Renal cortex interstitium (tissue), 11 donors: Measurements from ENCODE around the gene FAM219A. TPM values are rescaled to one million over a fixed set of nuclear protein-coding genes. Genes with fewer than 3 reads are reported as not detected.

ENCODE experiments used
- DNase-seq, 11 donors: peaks; one replicate each; pipeline ENCODE4 v3.0.0-alpha.2; 2013; ENCODE audit warnings: low read depth in 9 of 11, low spot score in 4 of 11; ENCODE audit errors: extremely low read depth in 1 of 11
- polyA plus RNA-seq, 3 donors: library from polyadenylated mRNA; unstranded; fragments of 120-200 nt; gene quantifications; one replicate each; pipeline ENCODE4 v1.2.1, GENCODE V29; 2013; ENCODE audit not compliant: insufficient read length in 3 of 3

The FAM219A gene
- polyA plus RNA-seq, 3 donors = 12.0 to 16.0 (median 13.1) TPM

DNA sequence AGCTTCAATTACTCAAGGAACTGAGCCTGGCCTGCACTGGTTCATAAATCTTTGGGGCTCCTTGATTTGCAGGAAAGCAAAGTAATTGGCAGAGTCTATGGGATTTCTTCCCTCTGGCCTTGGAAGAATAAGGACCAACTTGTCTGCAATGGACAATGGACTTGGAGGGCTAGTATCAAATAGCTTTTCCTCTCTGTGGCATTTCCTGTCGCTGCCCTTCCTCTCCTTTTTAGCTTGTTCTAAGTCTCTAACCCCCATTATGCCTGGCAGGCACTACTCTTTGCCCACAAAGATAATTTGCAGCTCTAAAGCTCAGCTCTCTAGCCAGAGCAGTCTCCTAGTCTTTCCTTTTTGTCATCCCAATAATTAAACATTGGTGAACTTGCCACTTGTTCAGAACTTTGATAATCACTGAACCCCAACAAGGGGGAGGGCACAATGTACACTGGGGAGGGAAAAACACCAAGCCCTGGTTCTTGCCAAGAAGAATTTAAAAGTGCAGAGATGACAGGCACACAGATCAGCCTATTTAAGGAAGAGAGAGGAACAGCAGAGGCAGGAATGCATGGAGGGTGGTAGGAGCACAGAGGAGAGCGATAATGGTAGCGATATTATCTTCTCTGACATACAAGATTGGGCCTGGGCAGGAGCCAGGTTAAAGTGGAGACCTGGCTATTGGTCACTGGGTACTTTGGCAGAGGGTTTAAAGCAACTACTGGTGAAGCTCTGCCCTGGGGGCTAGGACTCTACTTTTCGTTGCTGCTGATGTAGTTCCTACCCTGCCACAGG lies 38.5 kb downstream of the FAM219A start:
- DNase-seq = no peak

- no peak for DNase-seq
Measured at GRCh38 chr9:34417734-34418133, 40.6 kb downstream of the FAM219A start.

DNA sequence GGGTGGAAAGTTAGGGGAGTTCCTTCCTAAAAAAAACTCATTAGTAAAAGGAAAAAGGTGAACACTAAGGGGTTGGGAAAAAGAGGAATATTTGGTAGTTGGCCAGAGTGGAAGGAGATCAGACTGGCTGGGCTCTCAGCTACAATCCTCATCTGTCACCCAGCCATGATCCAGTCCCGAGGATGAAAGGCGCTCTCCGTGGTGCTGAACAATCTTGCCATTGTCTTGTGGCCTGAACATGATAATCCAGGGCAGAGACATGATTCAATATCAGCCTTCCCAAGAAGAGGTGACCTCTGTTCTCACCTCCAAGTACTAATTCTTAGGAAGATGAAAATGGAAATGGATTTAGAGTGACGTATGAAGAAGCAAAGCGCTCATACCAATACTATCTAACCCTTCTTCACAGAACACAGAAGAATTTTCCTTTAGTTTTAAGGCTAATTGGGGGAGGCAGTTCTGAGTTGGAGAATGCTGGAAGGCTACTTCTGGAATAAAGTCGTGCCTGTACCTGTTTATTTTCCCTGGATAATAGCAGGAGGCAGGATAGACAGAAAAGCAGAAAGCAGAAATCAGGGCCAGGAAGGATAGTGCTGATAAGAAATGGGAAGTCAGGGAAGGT lies 45.0 kb downstream of the FAM219A start:
- peak; percentile 44 to 79 (median 68) for DNase-seq

DNA sequence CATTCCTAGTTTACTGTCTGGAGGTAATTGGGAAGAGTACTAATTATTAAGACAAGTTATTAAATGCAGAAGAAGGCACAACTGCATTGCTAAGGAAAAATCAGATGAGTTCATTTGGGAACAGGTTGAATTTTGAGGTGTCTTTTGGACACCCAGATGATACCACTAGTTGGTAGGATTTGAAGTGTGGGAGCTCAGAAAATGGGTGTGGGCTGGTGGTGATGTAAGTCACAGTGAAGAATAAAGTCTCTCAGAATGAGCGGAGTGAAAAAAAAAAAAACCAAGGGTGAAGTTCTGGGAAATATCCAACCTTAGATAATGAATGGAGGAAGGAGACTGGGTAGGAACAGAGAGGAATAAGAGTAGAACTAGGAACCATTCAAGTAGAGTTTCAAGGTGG lies 46.0 kb downstream of the FAM219A start:
- no peak for DNase-seq

GRCh38 chr9:34409154-34409553 lies 49.2 kb downstream of the FAM219A start:
- no peak for DNase-seq

- no peak for DNase-seq
Measured at GRCh38 chr9:34408173-34408572, 50.2 kb downstream of the FAM219A start.

- no peak for DNase-seq
Measured at GRCh38 chr9:34406219-34406618, 52.2 kb downstream of the FAM219A start.

DNA sequence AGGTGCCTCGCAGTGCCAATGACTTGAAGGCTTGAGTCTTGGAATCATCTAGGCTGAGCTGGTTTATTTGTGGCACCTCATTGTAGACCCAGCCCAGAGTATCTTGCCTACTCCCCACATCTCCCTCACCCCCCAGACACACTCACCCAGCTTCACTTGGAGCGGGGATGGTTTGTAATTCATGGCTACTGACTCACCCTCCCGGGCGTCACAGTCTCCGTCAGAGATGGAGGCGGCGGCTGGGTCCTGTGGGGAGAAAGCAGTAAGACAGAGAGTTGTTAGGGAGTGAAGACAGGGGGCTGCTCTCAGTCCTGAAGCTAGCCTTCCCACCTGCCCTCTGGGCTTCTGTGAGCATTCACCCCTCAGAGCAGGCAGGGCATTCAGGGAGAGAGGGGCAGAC lies 52.7 kb downstream of the FAM219A start:
- DNase-seq = no peak

DNA sequence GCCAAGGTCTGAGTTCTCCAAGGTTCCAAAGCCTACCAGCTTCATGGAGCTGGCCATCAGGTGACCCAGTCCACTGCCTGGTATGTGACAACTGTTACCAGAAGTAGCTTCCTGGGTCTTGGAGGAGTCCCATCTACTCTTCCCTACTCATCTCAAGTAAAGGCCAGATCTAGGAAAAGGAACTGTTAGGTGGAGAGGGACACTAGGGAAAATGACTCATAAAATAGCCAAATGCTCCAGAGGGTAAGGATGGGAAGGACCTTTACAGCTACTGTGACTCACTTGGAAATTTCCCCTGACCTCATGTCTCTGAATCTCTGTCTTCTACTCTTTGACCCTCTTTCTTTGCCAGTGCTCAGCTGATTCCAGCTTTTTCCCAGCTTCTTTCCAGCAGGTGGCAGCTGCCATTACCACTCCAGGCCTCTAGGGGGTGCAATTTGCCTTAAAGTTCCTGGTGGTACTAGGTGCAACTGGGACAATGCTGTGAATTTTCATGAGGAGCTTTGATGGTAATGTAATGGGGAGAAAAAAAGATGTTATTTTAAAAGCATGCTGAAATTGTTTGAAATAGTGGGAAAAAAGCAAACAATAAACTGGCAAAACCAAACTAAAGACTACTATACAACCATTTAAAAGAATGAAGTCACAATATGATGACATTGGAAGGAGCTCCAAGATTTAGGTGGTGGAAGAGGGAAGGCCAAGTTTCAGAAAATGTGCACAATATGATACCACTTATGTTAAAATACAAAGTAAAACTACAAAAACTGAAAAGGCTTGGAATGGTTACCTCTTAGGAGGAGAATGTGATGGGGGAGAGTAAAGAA lies 54.6 kb downstream of the FAM219A start:
- peak in 4 of 11 donors; percentile 12 to 53 (median 38) for DNase-seq

- DNase-seq = no peak
Measured at GRCh38 chr9:34400686-34401602, 57.4 kb downstream of the FAM219A start.

DNA sequence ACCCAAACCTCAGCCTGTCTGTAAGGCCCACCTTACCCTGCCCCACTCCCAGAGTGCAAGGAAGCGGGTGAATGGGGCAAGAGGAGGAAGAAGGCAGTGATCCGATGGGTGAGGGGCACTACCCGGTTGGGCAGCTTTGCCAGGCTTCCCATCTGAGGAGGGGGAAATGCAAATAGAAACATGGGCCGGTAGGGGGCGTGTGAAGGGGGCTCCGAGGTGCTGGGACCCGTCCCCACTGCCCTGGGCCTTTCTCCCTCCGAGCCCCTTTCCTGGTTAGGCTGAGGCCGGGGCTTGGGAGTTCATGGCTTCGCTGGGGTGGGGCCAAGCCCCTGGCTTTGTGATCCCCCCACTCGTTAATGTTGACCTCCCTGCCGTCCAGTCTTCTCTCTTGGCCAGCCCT lies 58.1 kb downstream of the FAM219A start:
- DNase-seq = no peak

DNA sequence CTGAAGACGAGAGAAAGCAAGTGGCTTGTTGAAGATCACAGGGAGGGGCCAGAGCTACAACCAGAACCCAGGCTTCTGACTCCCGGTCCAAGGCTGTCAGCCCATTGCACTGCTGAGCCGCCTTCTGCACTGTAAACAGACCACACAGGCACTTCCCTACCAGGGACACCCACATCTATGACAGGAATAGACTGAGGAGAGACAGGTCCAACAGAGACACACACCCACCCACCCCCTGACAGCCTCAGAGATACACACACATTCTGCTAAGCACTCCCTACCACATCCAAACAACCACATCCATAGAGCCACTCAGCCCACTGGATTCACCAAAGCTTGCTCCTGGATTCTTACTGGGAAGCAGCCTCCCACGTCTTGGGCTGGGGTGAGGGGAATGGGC lies 58.6 kb downstream of the FAM219A start:
- DNase-seq = no peak

DNA sequence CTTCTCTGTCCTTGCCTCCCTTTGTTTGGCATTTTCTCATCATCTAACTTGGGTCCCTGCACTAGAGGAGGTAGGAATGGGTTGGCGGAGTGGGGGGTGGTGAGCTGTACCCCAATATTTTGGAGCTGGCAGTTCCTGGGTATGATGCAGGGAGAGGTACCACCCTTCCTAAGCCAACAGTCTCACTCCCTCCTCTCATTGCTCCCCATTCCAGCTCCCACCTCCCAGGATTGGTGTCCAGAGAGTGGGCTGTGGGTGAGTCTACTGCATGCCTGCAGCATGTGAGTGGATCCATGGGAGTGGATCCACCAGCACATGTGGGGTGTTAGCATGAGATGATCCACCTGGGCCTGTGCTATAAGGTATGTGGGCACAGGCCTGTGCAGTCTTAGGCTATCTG lies 59.5 kb downstream of the FAM219A start:
- DNase-seq = no peak

GRCh38 chr9:34396276-34397214 lies 61.8 kb downstream of the FAM219A start:
- no peak for DNase-seq

GRCh38 chr9:34392511-34392910 lies 65.9 kb downstream of the FAM219A start:
- no peak for DNase-seq

GRCh38 chr9:34387239-34387638 lies 71.1 kb downstream of the FAM219A start:
- no peak for DNase-seq

DNA sequence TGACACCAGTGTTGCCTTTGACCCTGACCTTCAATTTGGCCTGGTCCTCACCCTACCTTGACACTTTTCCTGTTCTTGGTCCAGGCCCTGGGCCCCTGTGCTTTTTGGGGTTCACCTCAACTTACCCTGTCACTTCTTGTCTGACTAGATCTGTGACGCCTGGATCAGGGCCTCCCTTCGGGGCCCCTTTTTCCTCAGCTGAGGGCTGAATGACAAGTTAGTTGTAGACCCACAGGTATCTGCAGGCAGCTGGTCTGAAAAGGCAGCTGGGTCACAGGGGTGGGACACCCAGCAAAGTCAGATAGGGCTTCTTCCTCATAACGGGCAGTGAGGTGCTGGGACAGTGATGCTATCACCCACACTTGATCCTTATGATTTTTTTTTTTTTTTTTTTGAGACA lies 71.7 kb downstream of the FAM219A start:
- DNase-seq = no peak
